RPMI7951 (cell line): ENCODE data around the gene PCDHB4. TPM values are rescaled to one million over a fixed set of nuclear protein-coding genes. Genes with fewer than 3 reads are reported as not detected.
"Not testable (repeated sequence)": the region's sequence is repeated elsewhere in the genome, so short reads cannot be mapped to it uniquely, and the experiment has no call there.

Experiments used
- DNase-seq: peaks from one replicate; pipeline ENCODE4 v3.0.0-alpha.2; 2012; ENCODE audit warnings: low read depth
- total RNA-seq: library from RNA; depleted of rRNA; stranded (reverse); fragments of >200 nt; shearing (Covaris generic); gene quantifications from 2 replicates; pipeline ENCODE4 v1.2.3, GENCODE V29; 2014; rRNA removed

Gene PCDHB4
- total RNA-seq, 1 experiment from 2014 or later = 0.12 TPM

DNA sequence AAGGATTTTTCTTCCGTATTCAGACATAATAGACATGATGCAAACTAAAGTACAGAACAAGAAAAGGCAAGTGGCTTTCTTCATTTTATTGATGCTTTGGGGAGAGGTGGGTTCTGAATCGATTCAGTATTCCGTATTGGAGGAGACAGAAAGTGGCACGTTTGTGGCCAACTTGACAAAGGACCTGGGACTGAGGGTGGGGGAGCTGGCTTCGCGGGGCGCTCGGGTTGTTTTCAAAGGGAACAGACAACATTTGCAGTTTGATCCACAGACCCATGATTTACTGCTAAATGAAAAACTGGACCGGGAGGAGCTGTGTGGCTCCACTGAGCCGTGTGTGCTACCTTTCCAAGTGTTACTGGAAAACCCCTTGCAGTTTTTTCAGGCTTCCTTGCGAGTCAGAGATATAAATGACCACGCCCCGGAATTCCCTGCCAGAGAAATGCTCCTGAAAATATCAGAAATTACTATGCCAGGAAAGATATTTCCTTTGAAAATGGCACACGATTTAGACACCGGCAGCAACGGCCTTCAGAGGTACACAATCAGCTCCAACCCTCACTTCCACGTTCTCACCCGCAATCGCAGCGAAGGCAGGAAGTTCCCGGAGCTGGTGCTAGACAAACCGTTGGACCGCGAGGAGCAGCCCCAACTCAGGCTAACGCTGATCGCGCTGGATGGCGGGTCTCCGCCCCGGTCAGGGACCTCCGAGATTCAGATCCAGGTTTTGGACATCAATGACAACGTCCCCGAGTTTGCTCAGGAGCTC lies 28.8 kb downstream of the PCDHB4 start:
- DNase-seq = no peak

- DNase-seq = no peak
Measured at GRCh38 chr5:141150993-141151325, 29.3 kb downstream of the PCDHB4 start.

GRCh38 chr5:141151632-141152031 lies 30.0 kb downstream of the PCDHB4 start:
- DNase-seq = not testable (repeated sequence)

- not testable (repeated sequence) for DNase-seq
Measured at GRCh38 chr5:141152096-141152495, 30.5 kb downstream of the PCDHB4 start.

GRCh38 chr5:141155540-141156374 lies 34.1 kb downstream of the PCDHB4 start:
- DNase-seq = no peak

- DNase-seq = not testable (repeated sequence)
Measured at GRCh38 chr5:141157356-141157755, 35.7 kb downstream of the PCDHB4 start.

GRCh38 chr5:141157901-141158300 lies 36.3 kb downstream of the PCDHB4 start:
- not testable (repeated sequence) for DNase-seq

DNA sequence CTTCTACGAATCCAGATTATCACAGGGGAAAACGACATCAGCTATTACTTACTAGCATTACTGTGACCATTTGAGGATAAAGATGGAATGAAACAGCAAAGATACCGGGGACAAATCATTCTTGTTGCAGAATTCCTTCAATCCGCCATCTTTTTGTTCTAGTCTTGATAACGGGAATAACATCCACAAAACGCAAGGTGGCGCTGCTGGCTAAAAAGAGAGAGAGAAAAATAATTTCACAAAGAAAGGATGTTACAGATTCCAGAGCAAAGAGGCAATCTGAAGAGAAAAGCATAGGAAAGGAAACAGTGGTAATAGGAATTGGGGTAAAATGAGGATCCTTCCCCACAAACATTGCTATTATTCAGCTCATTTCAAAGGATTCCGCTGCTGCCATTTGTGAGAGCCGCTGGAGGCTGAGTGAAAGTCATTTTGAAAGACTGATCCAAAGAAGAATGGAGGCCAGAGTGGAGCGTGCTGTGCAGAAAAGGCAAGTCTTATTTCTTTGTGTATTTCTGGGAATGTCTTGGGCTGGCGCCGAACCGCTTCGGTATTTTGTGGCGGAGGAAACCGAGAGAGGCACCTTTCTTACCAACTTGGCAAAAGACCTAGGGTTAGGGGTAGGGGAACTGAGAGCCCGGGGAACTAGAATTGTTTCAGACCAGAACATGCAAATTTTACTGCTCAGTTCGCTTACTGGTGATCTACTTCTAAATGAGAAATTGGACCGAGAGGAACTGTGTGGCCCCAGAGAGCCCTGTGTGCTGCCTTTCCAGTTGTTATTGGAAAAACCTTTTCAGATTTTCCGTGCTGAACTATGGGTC lies 51.0 kb downstream of the PCDHB4 start, which contains the start of gene PCDHB7:
Gene PCDHB7 (plus strand): TSS at position 264 of the 824 bp plus-strand sequence. CDS start 192 bp downstream, at position 456.
- peak; percentile 48 for DNase-seq

DNA sequence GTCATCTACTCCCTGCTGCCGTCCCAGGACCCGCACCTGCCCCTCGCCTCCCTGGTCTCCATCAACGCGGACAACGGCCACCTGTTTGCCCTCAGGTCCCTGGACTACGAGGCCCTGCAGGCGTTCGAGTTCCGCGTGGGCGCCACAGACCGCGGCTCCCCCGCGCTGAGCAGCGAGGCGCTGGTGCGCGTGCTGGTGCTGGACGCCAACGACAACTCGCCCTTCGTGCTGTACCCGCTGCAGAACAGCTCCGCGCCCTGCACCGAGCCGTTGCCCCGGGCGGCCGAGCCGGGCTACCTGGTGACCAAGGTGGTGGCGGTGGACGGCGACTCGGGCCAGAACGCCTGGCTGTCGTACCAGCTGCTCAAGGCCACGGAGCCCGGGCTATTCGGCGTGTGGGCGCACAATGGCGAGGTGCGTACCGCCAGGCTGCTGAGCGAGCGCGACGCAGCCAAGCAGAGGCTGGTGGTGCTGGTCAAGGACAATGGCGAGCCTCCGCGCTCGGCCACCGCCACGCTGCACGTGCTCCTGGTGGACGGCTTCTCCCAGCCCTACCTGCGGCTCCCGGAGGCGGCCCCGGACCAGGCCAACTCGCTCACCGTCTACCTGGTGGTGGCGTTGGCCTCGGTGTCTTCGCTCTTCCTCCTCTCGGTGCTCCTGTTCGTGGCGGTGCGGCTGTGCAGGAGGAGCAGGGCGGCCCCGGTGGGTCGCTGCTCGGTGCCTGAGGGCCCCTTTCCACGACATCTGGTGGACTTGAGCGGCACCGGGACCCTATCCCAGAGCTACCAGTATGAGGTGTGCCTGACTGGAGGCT lies 52.9 kb downstream of the PCDHB4 start:
- not testable (repeated sequence) for DNase-seq

Other genes starting within 250 kb of the PCDHB4 start
- not detected in 2 replicates for gene PCDHA12, start 246.5 kb upstream of the PCDHB4 start, total RNA-seq
- not detected in 2 replicates for gene PCDHA13, start 239.7 kb upstream of the PCDHB4 start, total RNA-seq
- not detected in 2 replicates for gene PCDHAC1, start 195.5 kb upstream of the PCDHB4 start, total RNA-seq
- not detected in 2 replicates for gene PCDHAC2, start 155.3 kb upstream of the PCDHB4 start, total RNA-seq
- not detected in 2 replicates for gene PCDHB1, start 70.4 kb upstream of the PCDHB4 start, total RNA-seq
- 0.88 and 0.96 TPM in 2 replicates for gene PCDHB2, start 27.2 kb upstream of the PCDHB4 start, total RNA-seq
- gene PCDHB3, start 21.3 kb upstream of the PCDHB4 start, total RNA-seq = 0.12 and 0.20 TPM in 2 replicates
- gene PCDHB5, start 13.4 kb downstream of the PCDHB4 start, total RNA-seq = 0.59 and 0.60 TPM in 2 replicates
- gene PCDHB6, start 28.2 kb downstream of the PCDHB4 start, total RNA-seq = 0.20 and 0.24 TPM in 2 replicates
- 0.39 and 0.48 TPM in 2 replicates for gene PCDHB7, start 50.8 kb downstream of the PCDHB4 start, total RNA-seq
- 0.10 and 0.12 TPM in 2 replicates for gene PCDHB8, start 56.0 kb downstream of the PCDHB4 start, total RNA-seq
- 2.0 and 2.1 TPM in 2 replicates for gene PCDHB16, start 60.6 kb downstream of the PCDHB4 start, total RNA-seq
- 0.10 and 0.24 TPM in 2 replicates for gene PCDHB9, start 65.3 kb downstream of the PCDHB4 start, total RNA-seq
- gene PCDHB10, start 70.5 kb downstream of the PCDHB4 start, total RNA-seq = 0.60 and 0.78 TPM in 2 replicates
- gene PCDHB11, start 77.8 kb downstream of the PCDHB4 start, total RNA-seq = 0.12 and 0.20 TPM in 2 replicates
- gene PCDHB12, start 86.9 kb downstream of the PCDHB4 start, total RNA-seq = 0.36 and 0.88 TPM in 2 replicates
- 2.5 and 2.6 TPM in 2 replicates for gene PCDHB13, start 92.1 kb downstream of the PCDHB4 start, total RNA-seq
- 0.72 and 0.88 TPM in 2 replicates for gene PCDHB14, start 101.5 kb downstream of the PCDHB4 start, total RNA-seq
- gene PCDHB15, start 123.6 kb downstream of the PCDHB4 start, total RNA-seq = 1.6 and 2.0 TPM in 2 replicates
- 0.48 TPM in 1 of 2 replicates, not detected in the other for gene SLC25A2, start 182.2 kb downstream of the PCDHB4 start, total RNA-seq
- 36.0 and 50.9 TPM in 2 replicates for gene TAF7, start 199.0 kb downstream of the PCDHB4 start, total RNA-seq
- 3.3 and 3.7 TPM in 2 replicates for gene PCDHGA1, start 208.7 kb downstream of the PCDHB4 start, total RNA-seq
- gene PCDHGA2, start 216.9 kb downstream of the PCDHB4 start, total RNA-seq = 6.8 and 7.0 TPM in 2 replicates
- 0.12 and 0.39 TPM in 2 replicates for gene PCDHGA3, start 222.0 kb downstream of the PCDHB4 start, total RNA-seq
- 10.6 and 10.9 TPM in 2 replicates for gene PCDHGB1, start 228.3 kb downstream of the PCDHB4 start, total RNA-seq
- gene PCDHGA4, start 233.2 kb downstream of the PCDHB4 start, total RNA-seq = 3.8 and 4.8 TPM in 2 replicates
- gene PCDHGB2, start 238.2 kb downstream of the PCDHB4 start, total RNA-seq = 4.6 and 6.0 TPM in 2 replicates
- gene PCDHGA5, start 242.3 kb downstream of the PCDHB4 start, total RNA-seq = 1.5 and 1.8 TPM in 2 replicates
- 1.1 and 1.6 TPM in 2 replicates for gene PCDHGB3, start 248.4 kb downstream of the PCDHB4 start, total RNA-seq